GM18520 (cell line): ENCODE measurements around the gene MRM2.

Source experiments
- ATAC-seq: cut with Tn5 transposase; IDR thresholded peaks from one replicate; pipeline ENCODE4 v1.9.1; 2021; ENCODE audit not compliant: unreplicated experiment

Gene MRM2

DNA sequence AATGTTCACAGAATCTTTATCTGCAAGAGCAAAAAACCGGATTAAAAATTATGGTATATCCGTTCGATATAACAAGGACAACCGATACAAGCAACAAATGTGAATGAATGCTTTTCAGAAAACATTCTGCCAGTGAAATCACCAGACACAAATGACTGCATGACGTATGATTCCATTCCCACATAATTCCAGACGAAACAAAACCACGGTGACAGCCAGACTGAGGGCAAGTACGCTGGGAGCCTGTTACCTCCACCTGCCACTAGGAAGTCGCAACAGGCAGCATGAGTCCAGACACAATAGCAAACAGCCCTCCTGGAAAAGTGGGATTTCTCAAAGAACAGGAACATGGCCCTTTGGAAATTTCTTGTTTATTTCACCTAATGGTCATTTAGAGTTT, 51.0 kb downstream of the MRM2 start:
- ATAC-seq, result no peak

- ATAC-seq, result no peak
Measured at GRCh38 chr7:2190531-2190930, 51.5 kb downstream of the MRM2 start.

GRCh38 chr7:2186166-2186565, 55.8 kb downstream of the MRM2 start:
- no peak for ATAC-seq

- no peak for ATAC-seq
Measured at GRCh38 chr7:2185715-2186114, 56.3 kb downstream of the MRM2 start.
